CD14-positive monocyte (primary cell): ENCODE results near the gene SLC44A2. TPM values are rescaled to one million over a fixed set of nuclear protein-coding genes. Genes with fewer than 3 reads are reported as not detected.

Experiments
- DNase-seq, 3 donors: peaks; one replicate each; pipeline ENCODE4 v3.0.0-alpha.2; 2011 to 2022
- H2AFZ ChIP-seq: 2 replicates; pipeline ENCODE4 v1.6.0; 2012; ENCODE audit warnings: mild to moderate bottlenecking, low read depth, low read length, inconsistent platforms; ENCODE audit not compliant: insufficient read depth, poor library complexity, severe bottlenecking
- H3K27ac ChIP-seq, 2 donors: 1 replicate in 1 of 2; 2 replicates in 1 of 2; pipeline ENCODE4 v1.5.1; 2012 to 2013; ENCODE audit warnings: low read length in 2 of 2, control low read depth in 1 of 2, inconsistent platforms in 1 of 2, low read depth in 1 of 2, mild to moderate bottlenecking in 1 of 2
- H3K27me3 ChIP-seq, 2 donors: one replicate each; pipeline versions ENCODE4 v1.6.0 to v1.6.1; 2011 to 2013; ENCODE audit warnings: low read length in 2 of 2; ENCODE audit not compliant: control insufficient read depth in 2 of 2, insufficient read depth in 2 of 2
- H3K36me3 ChIP-seq, 2 donors: replicated peaks in 1 of 2; 1 replicate in 1 of 2; 2 replicates in 1 of 2; pipeline versions ENCODE4 v1.5.1 to v1.6.1; 2012 to 2013; ENCODE audit warnings: low read length in 2 of 2, control low read depth in 1 of 2, inconsistent platforms in 1 of 2, mild to moderate bottlenecking in 1 of 2; ENCODE audit not compliant: insufficient read depth in 2 of 2, control insufficient read depth in 1 of 2
- H3K4me1 ChIP-seq, 2 donors: 1 replicate in 1 of 2; 2 replicates in 1 of 2; pipeline versions ENCODE4 v1.5.1 to v1.6.1; 2012 to 2013; ENCODE audit warnings: low read length in 2 of 2, control low read depth in 1 of 2, inconsistent platforms in 1 of 2, mild to moderate bottlenecking in 1 of 2, moderate library complexity in 1 of 2; ENCODE audit not compliant: insufficient read depth in 2 of 2, control insufficient read depth in 1 of 2
- H3K4me2 ChIP-seq: replicated peaks from 2 replicates; pipeline ENCODE3; 2012; ENCODE audit warnings: low read length, moderate library complexity, mild to moderate bottlenecking; ENCODE audit not compliant: poor library complexity, severe bottlenecking; ENCODE audit errors: extremely low read depth
- H3K4me3 ChIP-seq, 3 experiments: fragments of 200-600 bp in 1 of 3; sonication (generic) in 1 of 3; replicated peaks in 1 of 3; 1 replicate in 2 of 3; 2 replicates in 1 of 3; pipeline ENCODE4 v1.5.1; 2011 to 2013; ENCODE audit warnings: low read length in 3 of 3, mild to moderate bottlenecking in 3 of 3, control low read depth in 2 of 3, low read depth in 2 of 3, inconsistent platforms in 1 of 3, moderate library complexity in 1 of 3
- H3K79me2 ChIP-seq: 2 replicates; pipeline ENCODE4 v1.6.0; 2012; ENCODE audit warnings: mild to moderate bottlenecking, control low read depth, inconsistent platforms, low read length, moderate library complexity; ENCODE audit not compliant: insufficient read depth
- H3K9ac ChIP-seq: 2 replicates; pipeline ENCODE4 v1.6.0; 2017; ENCODE audit warnings: low read length, mild to moderate bottlenecking; ENCODE audit not compliant: insufficient read depth, poor library complexity, severe bottlenecking
- H3K9me3 ChIP-seq, 2 donors: replicated peaks in 1 of 2; 1 replicate in 1 of 2; 2 replicates in 1 of 2; pipeline versions ENCODE4 v1.5.1 to v1.6.1; 2012 to 2013; ENCODE audit warnings: low read length in 2 of 2, control low read depth in 1 of 2; ENCODE audit not compliant: control insufficient read depth in 1 of 2, insufficient read depth in 1 of 2
- H4K20me1 ChIP-seq: 2 replicates; pipeline ENCODE4 v1.6.0; 2012; ENCODE audit warnings: mild to moderate bottlenecking, low read length, control low read depth, moderate library complexity; ENCODE audit not compliant: insufficient read depth
- H3K27ac Mint-ChIP-seq, 7 donors: one replicate each; pipeline ENCODE4 v1.8.0; 2020; ENCODE audit warnings: mild to moderate bottlenecking in 7 of 7, mixed read lengths in 7 of 7, moderate library complexity in 6 of 7, inconsistent platforms in 2 of 7
- H3K27me3 Mint-ChIP-seq, 3 donors: one replicate each; pipeline ENCODE4 v1.8.0; 2021 to 2022; ENCODE audit warnings: low read depth in 3 of 3, mild to moderate bottlenecking in 3 of 3, mixed read lengths in 3 of 3, moderate library complexity in 3 of 3, inconsistent platforms in 1 of 3
- H3K36me3 Mint-ChIP-seq, 2 donors: one replicate each; pipeline ENCODE4 v1.8.0; 2020; ENCODE audit warnings: mixed read lengths in 2 of 2, inconsistent platforms in 1 of 2, mild to moderate bottlenecking in 1 of 2
- H3K4me1 Mint-ChIP-seq: one replicate; pipeline ENCODE4 v1.8.0; 2020; ENCODE audit warnings: mild to moderate bottlenecking, mixed read lengths
- H3K4me3 Mint-ChIP-seq, 2 donors: one replicate each; pipeline ENCODE4 v1.8.0; 2020; ENCODE audit warnings: mild to moderate bottlenecking in 2 of 2, mixed read lengths in 2 of 2, moderate library complexity in 1 of 2
- H3K9me3 Mint-ChIP-seq, 7 donors: one replicate each; pipeline ENCODE4 v1.8.0; 2020 to 2022; ENCODE audit warnings: mixed read lengths in 7 of 7, mild to moderate bottlenecking in 6 of 7, moderate library complexity in 6 of 7, inconsistent platforms in 2 of 7
- WGBS: methylation state at CpG from one replicate; pipeline ENCODE4 v1.1.5; 2013; ENCODE audit warnings: missing lambda C conversion rate; ENCODE audit not compliant: insufficient coverage; 5-methylcytosine and 5-hydroxymethylcytosine counted together
- intact Hi-C, 2 donors: fragments of 100-400 bp; cut with micrococcal nuclease; formaldehyde crosslinking; loops; one replicate each; pipeline versions ENCODE4 v1.15.0 to v1.15.1; 2023
- polyA plus RNA-seq, 3 donors: library from polyadenylated mRNA; depleted of rRNA in 1 of 3; unstranded in 2 of 3; stranded (reverse) in 1 of 3; fragments of 300-500 nt in 2 of 3; fragments of >200 nt in 1 of 3; fragmentation: Illumina TruSeq in 2 of 3; gene quantifications; 1 replicate in 2 of 3; 2 replicates in 1 of 3; pipeline ENCODE4 v1.2.3, GENCODE V29; 2012 to 2021
- TF ChIP-seq, protein P1 (sequence below): fragments of 200-600 bp; IDR thresholded peaks from one replicate; pipeline ENCODE4 v1.8.0; 2022; ENCODE audit warnings: antibody characterized with exemption, mild to moderate bottlenecking

Gene SLC44A2
- polyA plus RNA-seq, 3 donors: 43.5 to 95.9 (median 69.4) TPM

DNA sequence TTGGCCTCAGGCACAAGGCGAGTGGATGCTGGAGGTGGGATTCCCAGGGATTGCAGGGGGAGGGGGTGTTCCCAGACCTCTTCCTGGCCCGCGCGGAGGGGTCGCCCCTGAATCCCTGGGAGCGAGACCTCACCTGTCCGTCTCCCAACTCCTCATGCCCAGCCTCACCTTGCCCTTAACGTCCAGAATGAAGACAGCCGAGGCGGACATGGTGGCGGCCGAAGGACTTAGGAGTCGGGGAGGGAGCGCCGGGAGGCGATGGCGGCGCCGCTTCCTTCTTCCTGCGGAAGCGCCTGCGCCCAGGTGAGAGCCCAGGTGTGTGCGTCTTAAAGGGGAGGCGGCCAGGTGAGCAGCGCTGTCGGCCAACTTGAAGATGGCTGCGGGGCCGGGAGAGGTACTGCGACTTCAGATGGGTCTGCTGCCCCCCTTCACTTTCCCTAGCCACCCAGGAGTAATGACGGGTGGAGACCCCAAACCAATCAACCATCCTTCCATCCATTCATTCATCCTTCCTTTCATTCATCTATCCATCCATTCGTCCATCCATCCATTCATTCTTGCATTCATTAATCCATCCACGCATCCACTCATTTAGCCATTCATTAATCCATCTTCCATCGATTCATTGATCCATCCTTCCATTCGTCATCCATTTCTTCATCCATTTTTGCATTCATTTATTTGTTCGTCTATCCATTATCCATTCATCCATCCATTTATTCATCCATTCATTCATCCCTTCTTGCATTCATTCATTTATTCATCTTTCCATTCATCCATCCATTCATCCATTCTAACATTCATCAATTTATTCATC lies 38.1 kb upstream of the SLC44A2 start, which contains the start of gene AP1M2:
Gene AP1M2, minus strand, starts transcription at position 291 of the 817 bp plus-strand sequence. Its CDS starts 81 bp downstream, at position 210.
- Histone ChIP-seq H3K4me1 (peaks cover 13 to 19% of the 10 kb centered on the region in 2 donors), H3K36me3 (no peaks in the 10 kb centered on the region), H2AFZ (no peak within 1 kb of the TSS), H3K9ac (no peak within 1 kb of the TSS), H3K4me3 (no peak within 1 kb of the TSS), H4K20me1 (no peaks in the 10 kb centered on the region), H3K79me2 (no peaks in the 10 kb centered on the region), H3K9me3 (no peaks in the 10 kb centered on the region), H3K27me3 (peaks cover 2 to 13% of the 10 kb centered on the region in 2 donors), H3K27ac (no peak within 1 kb of the TSS), H3K4me2 (no peak within 1 kb of the TSS)
- Mint-ChIP-seq H3K27me3 (peaks cover 12 to 24% (median 19%) of the 10 kb centered on the region in 3 donors), H3K4me1 (peaks cover 27% of the 10 kb centered on the region), H3K4me3 (peak within 1 kb of the TSS in 1 of 2 donors; percentile 82), H3K27ac (no peak within 1 kb of the TSS), H3K9me3 (peaks cover 0 to 4% (median 3%) of the 10 kb centered on the region in 7 donors), H3K36me3 (peaks cover 0 to 6% of the 10 kb centered on the region in 2 donors)
- TF ChIP-seq, protein P1, sequence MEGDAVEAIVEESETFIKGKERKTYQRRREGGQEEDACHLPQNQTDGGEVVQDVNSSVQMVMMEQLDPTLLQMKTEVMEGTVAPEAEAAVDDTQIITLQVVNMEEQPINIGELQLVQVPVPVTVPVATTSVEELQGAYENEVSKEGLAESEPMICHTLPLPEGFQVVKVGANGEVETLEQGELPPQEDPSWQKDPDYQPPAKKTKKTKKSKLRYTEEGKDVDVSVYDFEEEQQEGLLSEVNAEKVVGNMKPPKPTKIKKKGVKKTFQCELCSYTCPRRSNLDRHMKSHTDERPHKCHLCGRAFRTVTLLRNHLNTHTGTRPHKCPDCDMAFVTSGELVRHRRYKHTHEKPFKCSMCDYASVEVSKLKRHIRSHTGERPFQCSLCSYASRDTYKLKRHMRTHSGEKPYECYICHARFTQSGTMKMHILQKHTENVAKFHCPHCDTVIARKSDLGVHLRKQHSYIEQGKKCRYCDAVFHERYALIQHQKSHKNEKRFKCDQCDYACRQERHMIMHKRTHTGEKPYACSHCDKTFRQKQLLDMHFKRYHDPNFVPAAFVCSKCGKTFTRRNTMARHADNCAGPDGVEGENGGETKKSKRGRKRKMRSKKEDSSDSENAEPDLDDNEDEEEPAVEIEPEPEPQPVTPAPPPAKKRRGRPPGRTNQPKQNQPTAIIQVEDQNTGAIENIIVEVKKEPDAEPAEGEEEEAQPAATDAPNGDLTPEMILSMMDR: no peak
- WGBS: 34% methylated on average over 28 of the region's 35 CpGs
- intact Hi-C loops: no loop called here
- DNase-seq: no peak

DNA sequence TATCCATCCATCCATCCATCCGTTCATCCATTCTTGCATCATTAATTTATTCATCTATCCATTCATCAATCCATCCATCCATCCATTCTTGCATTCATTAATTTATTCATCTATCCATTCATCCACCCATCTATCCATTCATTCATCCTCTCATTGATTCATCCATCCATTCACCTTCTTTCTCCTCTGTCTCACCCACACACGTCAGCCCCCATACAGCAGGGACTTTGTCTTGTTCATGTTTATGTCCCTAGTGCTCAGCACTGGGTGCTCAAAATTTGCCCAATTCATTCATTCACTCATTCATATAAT lies 37.6 kb upstream of the SLC44A2 start:
- Mint-ChIP-seq H3K4me1 (peaks cover 32% of the 10 kb centered on the region), H3K27ac (no peak overlapping the region), H3K36me3 (peaks cover 0 to 6% of the 10 kb centered on the region in 2 donors), H3K4me3 (peak overlapping the region in 1 of 2 donors; percentile 82), H3K27me3 (peaks cover 12 to 24% (median 19%) of the 10 kb centered on the region in 3 donors), H3K9me3 (peaks cover 0 to 4% (median 3%) of the 10 kb centered on the region in 7 donors)
- no peak overlapping the region for H3K27ac ChIP-seq
- H3K9ac ChIP-seq: no peak overlapping the region
- no peak overlapping the region for H2AFZ ChIP-seq
- no peak overlapping the region for H3K4me3 ChIP-seq
- whole genome bisulfite sequencing: 100% methylated on average over 2 of the region's 2 CpGs
- no peaks in the 10 kb centered on the region for H3K79me2 ChIP-seq
- TF ChIP-seq, protein P1: no peak
- H4K20me1 ChIP-seq: no peaks in the 10 kb centered on the region
- no peak overlapping the region for H3K4me2 ChIP-seq
- H3K9me3 ChIP-seq: no peaks in the 10 kb centered on the region
- peaks cover 19 to 24% of the 10 kb centered on the region in 2 donors for H3K4me1 ChIP-seq
- intact Hi-C loops: no loop called here
- peaks cover 2 to 13% of the 10 kb centered on the region in 2 donors for H3K27me3 ChIP-seq
- no peaks in the 10 kb centered on the region for H3K36me3 ChIP-seq
- DNase-seq: no peak
